Tongue (tissue), 2 donors: ENCODE measurements around the gene GAREM2. TPM values are rescaled to one million over a fixed set of nuclear protein-coding genes. Genes with fewer than 3 reads are reported as not detected.

Source experiments
- DNase-seq: peaks from one replicate; pipeline ENCODE4 v3.0.0-alpha.2; 2015
- total RNA-seq: library from RNA; depleted of rRNA; stranded (reverse); fragments of >200 nt; gene quantifications from one replicate; pipeline ENCODE4 v1.2.3, GENCODE V29; 2014

The GAREM2 gene
- total RNA-seq, 1 donor from 2014 or later, result 1.8 TPM

- DNase-seq, result no peak
Observed at GRCh38 chr2:26237868-26238267, 65.0 kb downstream of the GAREM2 start.

- DNase-seq, result no peak
Observed at GRCh38 chr2:26238311-26238958, 65.5 kb downstream of the GAREM2 start.

Other genes starting within 250 kb of the GAREM2 start
- 3.8 TPM for gene KIF3C, start 190.6 kb upstream of the GAREM2 start, total RNA-seq
- gene RAB10, start 139.0 kb upstream of the GAREM2 start, total RNA-seq, result 96.6 TPM
- gene HADHA, start 71.5 kb downstream of the GAREM2 start, total RNA-seq, result 191 TPM
- 196 TPM for gene HADHB, start 71.9 kb downstream of the GAREM2 start, total RNA-seq
- 20.6 TPM for gene SELENOI, start 173.1 kb downstream of the GAREM2 start, total RNA-seq
- not detected for gene ADGRF3, start 173.7 kb downstream of the GAREM2 start, total RNA-seq
- gene DRC1, start 228.8 kb downstream of the GAREM2 start, total RNA-seq, result not detected